Frontal cortex (tissue), 4 donors: ENCODE data around the gene C12orf57. TPM values are rescaled to one million over a fixed set of nuclear protein-coding genes. Genes with fewer than 3 reads are reported as not detected.

ENCODE experiments used
- DNase-seq, 2 donors: peaks; one replicate each; pipeline ENCODE4 v3.0.0; 2012; ENCODE audit warnings: low spot score in 2 of 2
- FAIRE-seq: peaks from 2 replicates; lab custom pipeline; 2012; peaks lifted over from hg19 to GRCh38; lab: Jason Lieb, UNC
- total RNA-seq: library from RNA; depleted of rRNA; stranded (reverse); fragments of >200 nt; gene quantifications from one replicate; pipeline ENCODE4 v1.2.3, GENCODE V29; 2014
- donor health status: control.
- donor health status: control.
- donor health status: control.

Gene C12orf57
- total RNA-seq, 1 donor from 2014 or later, result 322 TPM

DNA sequence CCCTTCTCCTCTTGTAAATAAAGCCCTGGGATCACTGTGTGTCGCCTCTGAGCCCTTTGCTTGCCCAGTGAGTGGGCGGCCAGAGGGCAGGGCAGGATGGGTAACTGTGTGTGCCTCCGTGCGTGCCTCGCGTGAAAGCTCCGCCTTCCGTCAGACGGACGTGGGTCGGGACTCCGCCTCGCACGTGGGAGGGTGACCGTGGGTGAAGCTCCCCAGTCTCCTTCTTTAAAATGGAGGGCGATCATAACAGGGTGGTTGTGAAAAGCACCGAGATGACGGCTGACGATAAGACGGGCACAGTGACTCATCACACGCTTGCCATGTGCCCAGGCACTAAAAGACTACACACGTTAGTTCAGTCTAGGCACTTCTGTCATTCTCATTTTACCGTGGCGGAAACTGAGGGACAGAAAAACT is 17.5 kb downstream of the C12orf57 start:
- FAIRE-seq (no peak), DNase-seq (peak; percentile 17 to 61)

DNA sequence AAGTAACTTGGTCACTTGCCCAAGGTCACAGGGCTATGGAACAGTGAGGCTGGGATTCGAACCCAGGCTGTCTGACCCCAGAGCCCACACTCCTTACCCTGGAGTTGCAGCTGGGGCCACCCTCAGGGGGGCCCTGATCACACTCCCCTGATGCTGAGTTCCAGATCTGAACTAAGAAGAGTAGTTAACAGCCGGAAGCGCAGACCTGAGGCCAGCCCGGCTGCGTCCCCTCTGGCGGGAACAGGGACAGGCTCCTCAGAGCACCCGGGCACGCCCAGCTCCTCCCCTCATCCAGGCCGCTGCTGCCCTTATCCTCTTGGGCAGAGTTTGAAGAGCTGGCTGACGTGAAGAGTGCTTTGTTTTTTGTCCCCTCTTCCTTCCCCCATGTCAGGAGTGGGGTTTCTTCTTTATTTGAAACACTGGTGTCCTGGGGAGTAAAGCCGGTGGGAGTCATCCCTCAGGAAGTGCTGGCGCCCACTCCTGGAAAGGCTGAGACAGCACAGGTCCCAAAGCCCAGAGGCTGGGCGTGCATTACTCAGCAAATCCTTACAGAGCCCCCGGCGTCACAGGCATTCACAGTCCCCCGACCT is 18.0 kb downstream of the C12orf57 start:
- no peak for FAIRE-seq

DNA sequence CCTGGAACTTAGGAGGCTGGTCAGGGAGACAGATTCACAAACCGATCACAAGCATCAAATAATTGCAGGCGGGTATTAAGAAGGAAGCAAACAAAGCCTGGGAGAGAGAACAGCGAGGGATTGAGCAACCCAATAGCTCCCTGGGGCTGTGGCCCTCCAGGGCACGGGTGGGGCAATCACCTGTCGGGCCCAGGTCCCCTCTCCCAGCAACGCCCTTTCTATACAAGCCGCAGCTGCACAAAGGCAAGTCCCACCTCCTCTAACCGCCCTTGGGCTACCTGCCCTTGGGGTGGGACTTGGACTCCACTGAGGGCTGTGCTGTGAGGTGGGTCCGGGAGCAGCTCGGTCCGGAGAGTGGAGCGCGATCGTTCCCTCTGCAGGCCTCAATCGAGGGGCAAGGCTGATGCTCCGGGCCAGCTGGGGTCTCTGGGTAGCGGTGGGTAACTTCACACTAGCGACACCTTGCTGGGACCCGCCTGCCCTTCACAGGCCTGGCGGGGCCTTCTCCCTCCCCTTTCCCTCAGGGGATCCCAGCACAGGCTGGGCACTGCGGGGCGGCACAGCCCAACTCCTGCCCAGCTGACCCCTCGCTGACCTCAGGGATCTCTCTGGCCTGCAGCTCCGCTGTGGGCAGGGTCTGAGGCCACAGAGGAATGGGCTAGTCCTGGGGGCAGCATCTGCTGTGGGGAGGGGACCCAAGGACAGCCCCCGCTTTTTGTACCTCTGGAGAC is 18.6 kb downstream of the C12orf57 start:
- FAIRE-seq (no peak), DNase-seq (peak in 1 of 2 donors; percentile 11)

More for the DNA sequence above, 18.0 kb downstream of the C12orf57 start:
- peak; percentile 25 to 69 for DNase-seq

DNA sequence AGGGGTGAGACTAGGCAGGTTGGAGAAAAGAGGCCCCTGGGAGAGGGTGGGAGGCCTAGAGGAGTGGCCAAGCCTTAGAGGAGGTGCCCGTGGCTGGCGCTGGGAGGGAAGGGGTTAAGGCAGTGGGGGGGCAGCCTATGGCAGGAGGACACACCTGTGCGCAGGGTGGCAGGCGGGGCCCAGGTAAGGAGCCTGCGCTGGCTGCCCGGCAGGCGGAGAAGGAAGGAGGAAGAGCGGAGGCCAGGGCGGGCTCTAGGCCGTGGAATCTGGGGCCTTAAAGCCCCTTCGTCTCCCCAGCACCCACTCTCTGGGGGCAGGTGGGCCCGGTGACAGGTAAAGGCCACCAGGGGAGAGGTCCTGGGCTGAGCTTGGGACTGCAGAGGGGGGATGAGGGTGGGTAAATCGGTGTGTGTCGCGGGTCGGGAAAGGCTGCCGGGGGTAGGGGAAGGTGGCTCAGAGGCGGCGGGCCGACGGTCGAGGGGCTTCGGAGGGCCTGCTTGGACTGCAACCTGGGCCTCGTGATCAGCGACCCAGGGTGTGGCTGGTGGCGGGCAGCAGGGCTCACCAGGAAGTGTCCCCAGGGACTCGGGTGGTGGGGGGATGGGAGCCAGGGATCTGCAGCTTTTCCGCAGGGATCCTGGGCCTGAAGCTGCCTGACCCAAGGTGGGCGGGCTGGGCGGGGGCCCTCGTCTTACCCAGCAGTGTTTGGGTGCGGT is 19.4 kb downstream of the C12orf57 start:
- no peak for FAIRE-seq
- DNase-seq, result peak in 1 of 2 donors; percentile 9

- peak in 1 of 2 donors; percentile 15 for DNase-seq
- FAIRE-seq, result no peak
These were observed 20.1 kb downstream of the C12orf57 start for GRCh38 chr12:6963791-6964413.

DNA sequence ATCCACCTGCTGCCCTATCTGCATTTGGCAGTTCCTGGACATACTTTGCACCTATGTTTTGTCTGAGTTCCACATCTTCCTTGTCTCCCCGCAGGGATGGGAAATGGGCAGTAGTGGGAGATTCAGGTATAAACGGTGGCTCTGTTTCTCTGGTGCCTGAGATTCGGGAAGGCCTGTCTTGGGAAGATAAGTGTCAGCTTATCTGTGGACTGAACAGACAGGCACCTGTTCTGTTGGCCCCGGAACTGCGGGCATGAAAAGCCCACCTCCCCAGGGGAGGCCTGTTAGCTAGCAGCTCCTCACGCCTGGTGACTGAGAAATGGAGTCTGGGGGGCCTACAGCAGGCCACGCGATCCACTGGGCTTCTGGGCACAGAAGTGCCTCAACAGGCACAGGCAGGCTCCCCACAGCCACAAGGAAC is 20.8 kb downstream of the C12orf57 start:
- no peak for FAIRE-seq
- peak in 1 of 2 donors; percentile 29 for DNase-seq

DNA sequence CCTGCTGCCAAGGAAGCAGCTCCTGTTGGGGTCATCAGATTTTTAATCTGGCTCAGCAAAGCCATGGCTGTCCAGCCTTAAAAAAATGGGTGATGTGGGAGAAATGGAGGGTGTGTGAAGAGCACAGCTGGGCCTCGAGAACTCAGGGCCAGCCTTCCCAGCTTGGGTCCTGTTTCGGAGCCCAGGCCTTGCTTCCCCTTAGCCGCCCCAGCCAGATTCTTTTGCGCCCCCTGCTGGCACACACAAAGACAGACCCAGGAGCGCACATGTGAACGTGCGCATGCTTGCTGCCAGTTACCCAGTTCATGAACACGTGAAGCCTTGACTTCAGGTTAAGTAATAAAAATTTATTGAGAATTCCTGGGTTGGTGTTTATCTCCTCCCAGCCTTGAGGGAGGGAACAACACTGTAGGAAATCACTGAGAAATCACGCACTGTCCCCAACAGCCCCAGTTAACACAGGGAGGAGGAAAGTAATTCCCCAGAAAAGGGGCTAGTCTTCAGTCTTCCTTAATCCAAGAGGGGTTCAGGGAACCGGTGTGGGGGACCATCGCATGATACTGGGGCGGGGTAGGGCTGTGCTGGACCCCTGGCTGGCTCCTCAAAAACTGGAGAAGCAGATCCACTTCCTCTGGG is 21.3 kb downstream of the C12orf57 start:
- FAIRE-seq, result no peak
- DNase-seq, result peak; percentile 77 to 89

GRCh38 chr12:6965714-6966113 is 21.9 kb downstream of the C12orf57 start:
- DNase-seq (peak in 1 of 2 donors; percentile 18), FAIRE-seq (no peak)

DNA sequence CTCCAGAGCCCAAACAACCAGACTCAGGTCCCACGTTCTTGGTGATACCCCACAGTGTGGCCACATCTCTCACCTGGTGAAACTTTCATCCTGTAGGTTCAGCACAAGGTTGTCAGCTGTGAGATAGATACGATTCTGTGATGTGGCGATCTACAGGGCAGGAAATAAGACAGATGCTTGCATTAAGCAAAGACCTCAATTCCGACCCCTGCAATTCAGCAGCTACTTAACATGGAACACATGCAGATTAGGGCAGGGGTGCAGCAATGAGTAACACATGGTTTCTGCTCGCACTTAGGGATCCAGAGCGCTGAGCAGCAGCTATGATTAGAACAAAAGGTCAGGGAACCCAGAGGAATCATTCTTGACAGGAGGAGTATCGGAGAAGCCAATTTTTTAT is 22.5 kb downstream of the C12orf57 start:
- FAIRE-seq (no peak), DNase-seq (no peak)

DNA sequence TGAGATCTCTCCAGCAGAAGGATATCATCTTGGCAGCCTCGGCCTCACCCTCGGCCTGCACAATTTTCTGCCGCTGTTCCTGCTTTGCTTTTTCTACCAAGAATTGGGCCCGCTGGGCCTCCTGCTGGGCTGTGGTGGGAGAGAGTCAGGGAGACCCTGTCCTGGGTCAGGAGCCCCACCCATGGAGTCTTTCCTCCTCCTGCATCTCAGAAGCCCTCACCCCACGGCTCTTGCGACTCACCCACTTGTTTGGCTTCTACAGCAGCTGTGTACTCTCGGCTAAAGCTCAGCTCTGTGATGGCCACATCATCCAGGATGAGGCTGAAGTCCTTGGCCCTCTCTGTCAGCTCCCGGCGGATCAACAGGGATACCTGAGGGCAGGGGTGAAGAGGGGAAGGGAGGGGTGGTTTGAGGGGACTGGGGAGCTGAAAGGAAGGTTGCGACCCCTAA is 23.9 kb downstream of the C12orf57 start:
- no peak for DNase-seq

DNA sequence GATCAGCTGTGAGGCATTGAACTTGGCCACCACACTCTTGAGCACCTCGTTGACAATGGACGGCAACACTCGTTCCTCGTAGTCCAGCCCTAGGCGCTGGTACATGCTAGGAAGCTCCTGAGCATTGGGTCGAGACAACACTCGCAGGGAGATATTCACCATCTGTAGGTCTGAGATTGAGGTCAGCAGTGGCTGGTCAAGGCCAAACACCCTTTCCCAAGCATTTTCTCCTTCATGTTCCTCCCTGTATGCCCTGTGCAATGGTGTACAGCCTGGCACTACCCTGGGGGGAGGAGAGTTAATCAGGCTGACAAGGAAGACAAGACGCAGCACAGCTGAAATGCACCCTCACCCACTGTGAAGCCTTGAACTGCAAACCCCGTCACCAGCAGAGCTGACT is 24.6 kb downstream of the C12orf57 start:
- FAIRE-seq, result no peak
- no peak for DNase-seq

More for the DNA sequence above, 23.9 kb downstream of the C12orf57 start:
- no peak for FAIRE-seq

- DNase-seq, result peak in 1 of 2 donors; percentile 11
- FAIRE-seq, result no peak
These were observed 26.3 kb downstream of the C12orf57 start for GRCh38 chr12:6970096-6970527.

DNA sequence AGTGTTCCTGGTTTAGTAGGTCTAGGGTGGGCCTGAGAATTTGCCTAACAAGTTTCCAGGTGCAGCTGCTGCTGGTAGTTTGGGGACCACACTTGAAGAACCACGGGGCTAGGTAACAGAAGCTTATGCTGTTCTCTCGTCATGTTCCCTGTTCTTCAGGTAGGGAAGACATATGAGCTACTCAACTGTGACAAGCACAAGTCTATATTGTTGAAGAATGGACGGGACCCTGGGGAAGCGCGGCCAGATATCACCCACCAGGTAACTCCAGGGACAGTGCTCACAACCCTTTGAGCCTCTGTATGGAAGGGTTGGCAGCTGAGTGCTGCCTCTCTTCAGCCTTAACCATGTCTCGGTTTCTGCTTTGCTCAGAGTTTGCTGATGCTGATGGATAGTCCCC is 30.4 kb downstream of the C12orf57 start:
- FAIRE-seq (no peak), DNase-seq (no peak)

- no peak for FAIRE-seq
- DNase-seq, result no peak
These were observed 31.6 kb downstream of the C12orf57 start for GRCh38 chr12:6975297-6976032.

DNA sequence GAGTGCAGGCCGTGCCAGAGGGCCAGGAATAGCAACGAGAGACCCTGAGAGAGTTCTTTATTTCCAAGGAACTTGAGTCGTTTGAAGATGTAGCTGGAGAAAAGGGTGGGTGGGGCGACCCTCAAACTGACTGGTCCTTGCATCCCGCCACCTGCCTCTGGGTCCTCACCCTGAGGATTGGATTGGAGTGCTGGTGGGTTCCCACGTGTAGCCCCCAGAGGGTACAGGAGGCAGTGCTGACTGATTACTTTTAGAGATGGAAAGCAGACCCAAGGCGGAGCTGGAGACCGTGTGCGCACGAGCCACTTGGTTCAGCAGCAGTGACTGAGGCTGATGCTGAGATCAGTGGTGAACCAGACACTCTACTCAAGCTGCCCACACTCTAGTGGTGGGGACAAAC is 33.8 kb downstream of the C12orf57 start:
- DNase-seq (no peak), FAIRE-seq (no peak)

GRCh38 chr12:6978188-6978587 is 34.4 kb downstream of the C12orf57 start:
- no peak for DNase-seq
- no peak for FAIRE-seq

DNA sequence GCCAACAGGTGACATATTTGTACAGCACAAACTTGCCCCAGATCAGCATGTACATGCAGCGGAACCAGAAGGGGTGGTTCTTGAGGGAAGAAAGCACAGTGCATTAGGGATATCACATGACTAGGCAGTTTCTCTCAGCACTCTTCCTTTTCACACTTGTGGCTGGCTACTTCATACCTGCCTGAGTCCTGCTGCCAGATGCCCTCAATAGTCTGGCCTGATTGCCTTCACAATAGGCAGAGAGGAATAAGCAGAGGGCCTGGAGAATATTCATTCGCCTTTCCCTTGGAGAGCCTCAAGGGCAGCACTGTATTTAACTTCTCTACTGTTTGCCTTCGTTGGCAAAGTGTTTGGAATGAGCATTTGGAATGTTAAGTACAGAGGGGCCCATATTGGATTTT is 34.8 kb downstream of the C12orf57 start:
- FAIRE-seq (no peak), DNase-seq (no peak)

DNA sequence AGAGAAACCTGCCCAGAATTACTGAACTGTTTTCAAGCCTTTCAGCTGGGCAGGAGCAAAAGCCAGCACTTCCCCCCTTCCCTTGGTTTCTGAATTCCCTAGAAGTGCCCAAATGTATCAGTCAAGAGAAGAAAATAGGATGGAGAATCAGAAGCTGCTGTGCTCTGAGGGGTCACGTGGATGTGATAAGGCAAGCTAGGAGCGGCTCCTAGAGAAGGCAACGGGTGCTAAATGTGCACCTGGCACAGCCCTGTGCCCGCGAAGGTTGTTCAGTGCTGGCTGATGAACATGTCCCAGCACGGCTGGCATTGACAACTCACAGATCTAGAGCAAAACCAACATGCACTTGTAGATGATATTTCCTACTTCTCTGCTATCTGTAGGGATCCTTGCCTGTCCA is 35.2 kb downstream of the C12orf57 start:
- DNase-seq (no peak), FAIRE-seq (no peak)

DNA sequence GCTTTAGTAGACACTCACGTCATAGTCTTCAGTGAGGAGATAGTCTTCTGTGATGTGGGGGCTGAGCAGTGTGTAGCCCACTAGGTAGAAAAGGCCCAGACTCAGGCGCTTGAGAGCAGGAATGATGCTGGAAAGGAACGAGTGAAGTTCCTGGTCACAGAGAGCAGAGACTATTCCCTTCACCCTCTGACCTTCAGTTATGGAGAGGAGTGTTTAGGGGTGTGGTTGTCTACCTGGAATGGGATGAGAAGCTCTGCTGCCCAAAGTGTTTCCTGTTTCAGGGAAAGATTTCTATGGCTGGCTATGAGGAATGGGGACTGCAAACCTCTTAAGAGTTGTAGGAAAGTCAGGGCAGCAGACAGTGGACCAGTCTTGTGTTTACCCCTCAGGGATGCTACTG is 35.6 kb downstream of the C12orf57 start:
- FAIRE-seq, result no peak
- DNase-seq, result no peak
